ENCODE results near the gene PUM2. TPM values are rescaled to one million over a fixed set of nuclear protein-coding genes. Genes with fewer than 3 reads are reported as not detected.

The PUM2 gene
- total RNA-seq, 6 experiments from 2014 or later: 60.3 to 69.0 (median 64.8) TPM

DNA sequence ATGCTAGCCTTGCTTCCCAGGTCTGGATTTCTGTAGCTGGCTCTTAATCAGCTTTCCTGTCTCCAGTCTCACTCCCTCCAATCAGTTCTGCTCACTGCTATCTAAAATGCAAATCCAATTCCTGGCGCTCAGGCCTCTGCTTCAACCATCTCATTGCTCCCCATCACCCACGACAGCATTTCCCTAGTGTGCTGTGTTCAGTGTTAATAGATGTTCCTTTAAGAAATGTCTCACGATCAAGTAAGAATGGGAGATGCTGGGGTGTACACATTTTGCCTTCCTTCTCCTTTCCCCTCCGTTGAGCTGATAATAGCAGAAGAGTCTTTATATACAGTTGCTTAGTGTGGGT is 1.6 kb upstream of the PUM2 start:
- Mint-ChIP-seq H3K27me3 (ENCODE audit: insufficient read depth) (no peaks in the 10 kb centered on the region), H3K36me3 (ENCODE audit: low read depth) (peaks cover 19% of the 10 kb centered on the region; the same call in 1 of the 2 replicates), H3K9me3 (no peaks in the 10 kb centered on the region), H3K4me1 (ENCODE audit: low read depth) (peaks cover 32% of the 10 kb centered on the region), H3K4me3 (no peak overlapping the region), H3K27ac (no peak overlapping the region)
- TF ChIP-seq, protein P1, sequence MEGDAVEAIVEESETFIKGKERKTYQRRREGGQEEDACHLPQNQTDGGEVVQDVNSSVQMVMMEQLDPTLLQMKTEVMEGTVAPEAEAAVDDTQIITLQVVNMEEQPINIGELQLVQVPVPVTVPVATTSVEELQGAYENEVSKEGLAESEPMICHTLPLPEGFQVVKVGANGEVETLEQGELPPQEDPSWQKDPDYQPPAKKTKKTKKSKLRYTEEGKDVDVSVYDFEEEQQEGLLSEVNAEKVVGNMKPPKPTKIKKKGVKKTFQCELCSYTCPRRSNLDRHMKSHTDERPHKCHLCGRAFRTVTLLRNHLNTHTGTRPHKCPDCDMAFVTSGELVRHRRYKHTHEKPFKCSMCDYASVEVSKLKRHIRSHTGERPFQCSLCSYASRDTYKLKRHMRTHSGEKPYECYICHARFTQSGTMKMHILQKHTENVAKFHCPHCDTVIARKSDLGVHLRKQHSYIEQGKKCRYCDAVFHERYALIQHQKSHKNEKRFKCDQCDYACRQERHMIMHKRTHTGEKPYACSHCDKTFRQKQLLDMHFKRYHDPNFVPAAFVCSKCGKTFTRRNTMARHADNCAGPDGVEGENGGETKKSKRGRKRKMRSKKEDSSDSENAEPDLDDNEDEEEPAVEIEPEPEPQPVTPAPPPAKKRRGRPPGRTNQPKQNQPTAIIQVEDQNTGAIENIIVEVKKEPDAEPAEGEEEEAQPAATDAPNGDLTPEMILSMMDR (IDR thresholded peaks at IDR 0.05): no peak
- DNase-seq: no peak

DNA sequence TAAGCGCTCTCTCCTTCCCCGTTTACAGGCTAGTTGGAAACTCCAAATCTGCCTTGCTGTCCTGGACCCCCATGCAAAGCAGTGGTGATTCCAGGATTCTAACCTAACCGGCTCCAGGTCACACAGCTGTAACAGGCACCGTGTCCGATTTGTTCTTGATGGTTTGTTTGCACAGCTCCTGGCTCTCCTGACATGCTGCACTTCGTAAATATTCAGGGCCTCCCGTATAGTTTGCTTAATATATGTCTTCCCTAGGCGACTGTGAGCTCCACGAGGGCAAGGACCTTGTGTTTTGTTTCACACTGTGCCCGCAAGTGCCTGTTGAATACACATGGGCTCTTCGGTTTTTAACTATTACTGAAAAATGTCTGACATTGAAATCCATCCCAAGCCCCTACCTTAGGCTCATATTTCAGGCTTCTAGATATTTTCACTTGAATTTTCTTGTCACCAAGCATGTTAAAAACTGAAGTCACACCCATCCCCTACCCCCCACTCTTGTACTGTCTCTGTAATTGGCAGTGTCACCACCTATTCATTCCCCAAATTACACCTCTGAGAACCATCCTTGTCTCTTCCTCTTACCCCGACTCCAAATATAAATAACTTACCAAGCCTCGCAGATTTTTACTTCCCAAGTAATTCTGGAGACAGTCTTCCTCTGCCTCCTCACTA is 1.0 kb upstream of the PUM2 start:
- H3K27ac Mint-ChIP-seq: no peak overlapping the region
- peaks cover 19% of the 10 kb centered on the region; the same call in 1 of the 2 replicates for H3K36me3 Mint-ChIP-seq (ENCODE audit: low read depth)
- TF ChIP-seq, protein P1 (IDR thresholded peaks at IDR 0.05): no peak
- H3K4me1 Mint-ChIP-seq (ENCODE audit: low read depth): peaks cover 37% of the 10 kb centered on the region
- no peaks in the 10 kb centered on the region for H3K27me3 Mint-ChIP-seq (ENCODE audit: insufficient read depth)
- H3K4me3 Mint-ChIP-seq: no peak overlapping the region
- no peaks in the 10 kb centered on the region for H3K9me3 Mint-ChIP-seq
- no peak for DNase-seq

DNA sequence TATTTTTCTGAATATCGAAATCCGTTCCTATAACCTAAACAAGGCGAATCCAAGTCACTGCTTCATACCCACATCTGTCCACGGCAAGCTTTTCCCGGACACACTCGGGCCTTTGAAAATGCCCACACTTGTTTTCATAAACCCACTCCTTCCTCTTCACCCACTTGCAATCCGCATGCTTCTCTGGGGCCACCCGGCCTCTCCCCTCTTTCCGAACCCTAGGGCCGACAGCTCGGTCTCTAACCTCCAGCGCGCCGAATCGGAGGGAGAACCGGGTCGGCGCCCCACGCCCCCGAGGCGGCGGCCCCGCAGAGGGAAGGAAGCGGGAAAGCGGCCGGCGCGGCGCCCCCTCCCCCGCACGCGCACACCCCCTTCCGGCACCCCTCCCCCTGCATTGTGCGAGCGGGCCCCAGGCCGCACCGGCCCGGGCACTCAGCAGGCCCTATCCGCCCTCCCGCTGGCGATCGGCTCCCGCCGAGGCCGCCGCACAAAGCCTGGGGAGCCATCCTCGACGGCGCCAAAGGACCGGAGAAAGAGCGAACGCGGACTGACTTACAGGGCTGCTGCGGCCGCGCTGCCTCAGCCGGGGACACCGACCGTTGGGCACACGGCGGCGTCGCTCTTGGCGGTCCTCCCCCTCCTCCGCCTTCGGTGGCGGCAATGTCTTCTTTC is 467 bp downstream of the PUM2 start:
- H3K27me3 Mint-ChIP-seq (ENCODE audit: insufficient read depth): no peaks in the 10 kb centered on the region
- peak overlapping the region; percentile 82 for H3K27ac Mint-ChIP-seq
- no peaks in the 10 kb centered on the region for H3K9me3 Mint-ChIP-seq
- TF ChIP-seq, protein P1 (IDR thresholded peaks at IDR 0.05): no peak
- peak overlapping the region; percentile 89 for H3K4me3 Mint-ChIP-seq
- peaks cover 14% of the 10 kb centered on the region; the same call in 1 of the 2 replicates for H3K36me3 Mint-ChIP-seq (ENCODE audit: low read depth)
- H3K4me1 Mint-ChIP-seq (ENCODE audit: low read depth): peaks cover 37% of the 10 kb centered on the region
- no peak for DNase-seq

DNA sequence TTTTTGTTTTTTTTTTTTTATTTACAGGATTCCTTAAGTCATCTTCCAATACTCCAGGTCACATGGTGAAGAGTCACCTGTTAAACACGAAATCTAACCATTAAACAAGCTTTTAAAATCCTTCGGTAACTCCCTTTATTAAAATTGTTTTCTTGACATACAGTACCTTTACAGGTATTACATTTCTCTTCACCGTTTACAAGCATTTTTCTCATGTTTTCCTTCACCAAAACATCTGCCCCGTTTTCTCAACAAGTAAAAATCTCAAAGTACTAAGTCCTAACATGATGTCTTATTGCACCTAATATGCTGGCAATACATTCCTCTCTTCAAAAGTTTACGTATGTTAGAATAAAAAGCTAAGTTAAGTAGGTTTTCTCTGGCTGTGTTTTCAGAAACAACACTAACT is 1.1 kb downstream of the PUM2 start:
- Mint-ChIP-seq H3K4me3 (peak overlapping the region; percentile 89), H3K4me1 (ENCODE audit: low read depth) (peaks cover 38% of the 10 kb centered on the region), H3K36me3 (ENCODE audit: low read depth) (peaks cover 14% of the 10 kb centered on the region; the same call in 1 of the 2 replicates), H3K27me3 (ENCODE audit: insufficient read depth) (no peaks in the 10 kb centered on the region), H3K27ac (peak overlapping the region; percentile 82), H3K9me3 (no peaks in the 10 kb centered on the region)
- DNase-seq: no peak
- TF ChIP-seq, protein P1 (IDR thresholded peaks at IDR 0.05): no peak

DNA sequence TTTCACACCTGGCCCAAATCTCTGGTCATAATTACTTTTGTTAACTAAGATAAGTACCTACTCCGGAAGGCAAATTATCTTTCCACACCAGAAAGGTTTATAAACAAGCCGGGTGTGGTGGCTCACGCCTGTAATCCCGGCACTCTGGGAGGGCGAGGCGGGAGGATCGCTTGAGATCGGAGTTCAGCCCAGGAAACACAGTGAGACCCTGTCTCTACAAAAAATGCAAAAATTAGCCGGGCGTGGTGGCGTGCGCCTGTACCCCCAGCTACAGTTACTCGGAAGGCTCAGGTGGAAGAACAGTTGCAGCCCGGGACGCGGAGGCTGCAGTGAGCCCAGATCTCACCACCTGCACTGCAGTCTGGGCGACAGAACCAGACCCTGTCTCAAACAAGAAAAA is 2.1 kb downstream of the PUM2 start:
- DNase-seq: no peak
- Mint-ChIP-seq H3K27me3 (ENCODE audit: insufficient read depth) (no peaks in the 10 kb centered on the region; the same call in 1 of the 2 replicates), H3K4me1 (ENCODE audit: low read depth) (peaks cover 43% of the 10 kb centered on the region), H3K4me3 (peak overlapping the region; percentile 89), H3K27ac (no peak overlapping the region), H3K36me3 (ENCODE audit: low read depth) (peaks cover 14% of the 10 kb centered on the region; the same call in 1 of the 2 replicates), H3K9me3 (no peaks in the 10 kb centered on the region)
- TF ChIP-seq, protein P1 (IDR thresholded peaks at IDR 0.05): no peak
